MM.1S (cell line): Measurements from ENCODE around the gene B4GALT7.

ENCODE experiments used
- DNase-seq: peaks from one replicate; pipeline ENCODE4 v3.0.0-alpha.2; 2015
- H2AFZ ChIP-seq: fragments of 300-600 bp; sonication (generic); 2 replicates; pipeline ENCODE4 v1.6.0; 2016; ENCODE audit warnings: antibody characterized with exemption, low read length
- H3F3A ChIP-seq: fragments of 300-600 bp; sonication (generic); 2 replicates; pipeline ENCODE4 v1.6.1; 2016; ENCODE audit warnings: mild to moderate bottlenecking, antibody characterized with exemption, low read length, moderate library complexity, mixed read lengths; ENCODE audit not compliant: insufficient read depth
- H3K27ac ChIP-seq: fragments of 300-600 bp; sonication (generic); 2 replicates; pipeline ENCODE4 v1.5.1; 2016; ENCODE audit warnings: mild to moderate bottlenecking, low read length
- H3K27me3 ChIP-seq: fragments of 300-600 bp; sonication (generic); replicated peaks from 2 replicates; pipeline ENCODE4 v1.6.0; 2016; ENCODE audit warnings: low read length; ENCODE audit not compliant: insufficient read depth
- H3K36me3 ChIP-seq: fragments of 300-600 bp; sonication (generic); replicated peaks from 2 replicates; pipeline ENCODE4 v1.6.1; 2016; ENCODE audit warnings: mild to moderate bottlenecking, low read length, mixed read lengths; ENCODE audit not compliant: insufficient read depth
- H3K4me1 ChIP-seq: fragments of 300-600 bp; sonication (generic); 2 replicates; pipeline ENCODE4 v1.6.1; 2016; ENCODE audit warnings: low read length, mixed read lengths
- H3K4me2 ChIP-seq: fragments of 300-600 bp; sonication (generic); 2 replicates; pipeline ENCODE4 v1.6.0; 2016; ENCODE audit warnings: low read depth, low read length
- H3K4me3 ChIP-seq: fragments of 300-600 bp; sonication (generic); 2 replicates; pipeline ENCODE4 v1.5.1; 2016; ENCODE audit warnings: low read length, mixed read lengths
- H3K79me2 ChIP-seq: fragments of 300-600 bp; sonication (generic); 2 replicates; pipeline ENCODE4 v1.6.1; 2016; ENCODE audit warnings: mixed run types, low read length, mixed read lengths
- H3K9ac ChIP-seq: fragments of 300-600 bp; sonication (generic); 2 replicates; pipeline ENCODE4 v1.6.1; 2016; ENCODE audit warnings: low read length, mixed read lengths
- H3K9me2 ChIP-seq: fragments of 300-600 bp; sonication (generic); replicated peaks from 2 replicates; pipeline ENCODE4 v1.6.1; 2016; ENCODE audit warnings: mild to moderate bottlenecking, low read length, mixed read lengths; ENCODE audit not compliant: insufficient read depth
- H3K9me3 ChIP-seq: fragments of 300-600 bp; sonication (generic); replicated peaks from 2 replicates; pipeline ENCODE4 v1.6.1; 2016; ENCODE audit warnings: mild to moderate bottlenecking, low read length, mixed read lengths; ENCODE audit not compliant: insufficient read depth
- H4K20me1 ChIP-seq: fragments of 300-600 bp; sonication (generic); 2 replicates; pipeline ENCODE4 v1.6.1; 2016; ENCODE audit warnings: mild to moderate bottlenecking, low read length, moderate library complexity, mixed read lengths; ENCODE audit not compliant: insufficient read depth
- EZH2 ChIP-seq: fragments of 300-600 bp; sonication (generic); optimal IDR thresholded peaks from 2 replicates; pipeline ENCODE3; 2017; ENCODE audit warnings: low read depth, mild to moderate bottlenecking, antibody characterized with exemption, low read length, mixed read lengths
- EZH2phosphoT487 ChIP-seq: fragments of 300-600 bp; sonication (generic); IDR thresholded peaks from 2 replicates; pipeline ENCODE4 v1.6.1; 2018; ENCODE audit warnings: antibody characterized with exemption, low read length
- TF ChIP-seq, protein P1 (sequence below): fragments of 300-600 bp; sonication (generic); IDR thresholded peaks from 2 replicates; pipeline ENCODE4 v1.5.1; 2016; ENCODE audit warnings: antibody characterized with exemption, low read length, mixed read lengths

B4GALT7 gene, protein sequence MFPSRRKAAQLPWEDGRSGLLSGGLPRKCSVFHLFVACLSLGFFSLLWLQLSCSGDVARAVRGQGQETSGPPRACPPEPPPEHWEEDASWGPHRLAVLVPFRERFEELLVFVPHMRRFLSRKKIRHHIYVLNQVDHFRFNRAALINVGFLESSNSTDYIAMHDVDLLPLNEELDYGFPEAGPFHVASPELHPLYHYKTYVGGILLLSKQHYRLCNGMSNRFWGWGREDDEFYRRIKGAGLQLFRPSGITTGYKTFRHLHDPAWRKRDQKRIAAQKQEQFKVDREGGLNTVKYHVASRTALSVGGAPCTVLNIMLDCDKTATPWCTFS

DNA sequence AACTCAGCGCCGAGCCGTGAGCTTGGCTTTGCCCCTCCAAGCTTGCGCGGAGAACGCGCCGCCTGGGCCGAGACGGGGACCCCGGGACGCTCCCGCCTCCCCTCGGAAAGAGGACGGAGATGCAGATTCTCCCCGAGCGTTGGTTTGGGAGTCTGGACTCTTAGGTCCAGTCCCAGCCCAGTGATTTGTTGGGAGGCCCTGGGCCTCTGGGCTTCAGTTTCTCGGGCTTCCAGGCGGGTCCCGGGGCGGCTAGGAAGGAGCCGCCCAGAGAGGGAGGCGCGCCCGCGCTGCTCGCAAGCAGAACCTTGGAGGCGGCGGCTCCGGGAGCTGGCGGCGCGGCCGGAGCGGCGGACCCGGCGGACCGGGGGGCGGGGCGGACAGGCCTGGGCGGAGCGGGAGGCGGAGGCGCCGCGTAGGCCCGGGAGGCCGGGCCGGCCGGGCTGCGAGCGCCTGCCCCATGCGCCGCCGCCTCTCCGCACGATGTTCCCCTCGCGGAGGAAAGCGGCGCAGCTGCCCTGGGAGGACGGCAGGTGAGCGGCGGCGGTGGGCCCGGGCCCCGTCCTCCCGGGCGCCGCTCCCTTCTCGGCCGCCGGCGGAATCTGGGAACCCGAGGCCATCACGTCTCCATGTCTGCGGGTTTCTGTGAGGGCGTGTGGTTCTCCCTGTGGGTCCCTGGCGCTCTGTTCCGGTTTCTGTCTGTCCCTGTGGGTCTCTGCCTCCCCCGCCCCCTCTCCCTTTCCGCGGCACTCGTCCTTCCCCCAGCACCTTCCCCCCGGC lies at the start of gene B4GALT7:
B4GALT7 (plus strand) TSS at position 402 of the 777 bp plus-strand sequence; CDS start at position 481, 79 bp downstream.
- no peaks in the 10 kb centered on the region for H3K9me2 ChIP-seq
- peak within 1 kb of the TSS; percentile 98 for H3K4me2 ChIP-seq
- peak within 1 kb of the TSS; percentile 90 for H3K4me3 ChIP-seq
- TF ChIP-seq EZH2 (no peak), EZH2phosphoT487 (no peak)
- TF ChIP-seq, protein P1, sequence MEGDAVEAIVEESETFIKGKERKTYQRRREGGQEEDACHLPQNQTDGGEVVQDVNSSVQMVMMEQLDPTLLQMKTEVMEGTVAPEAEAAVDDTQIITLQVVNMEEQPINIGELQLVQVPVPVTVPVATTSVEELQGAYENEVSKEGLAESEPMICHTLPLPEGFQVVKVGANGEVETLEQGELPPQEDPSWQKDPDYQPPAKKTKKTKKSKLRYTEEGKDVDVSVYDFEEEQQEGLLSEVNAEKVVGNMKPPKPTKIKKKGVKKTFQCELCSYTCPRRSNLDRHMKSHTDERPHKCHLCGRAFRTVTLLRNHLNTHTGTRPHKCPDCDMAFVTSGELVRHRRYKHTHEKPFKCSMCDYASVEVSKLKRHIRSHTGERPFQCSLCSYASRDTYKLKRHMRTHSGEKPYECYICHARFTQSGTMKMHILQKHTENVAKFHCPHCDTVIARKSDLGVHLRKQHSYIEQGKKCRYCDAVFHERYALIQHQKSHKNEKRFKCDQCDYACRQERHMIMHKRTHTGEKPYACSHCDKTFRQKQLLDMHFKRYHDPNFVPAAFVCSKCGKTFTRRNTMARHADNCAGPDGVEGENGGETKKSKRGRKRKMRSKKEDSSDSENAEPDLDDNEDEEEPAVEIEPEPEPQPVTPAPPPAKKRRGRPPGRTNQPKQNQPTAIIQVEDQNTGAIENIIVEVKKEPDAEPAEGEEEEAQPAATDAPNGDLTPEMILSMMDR: no peak
- peaks cover 8% of the 10 kb centered on the region for H3K4me1 ChIP-seq
- H3K9me3 ChIP-seq: no peaks in the 10 kb centered on the region
- H3K9ac ChIP-seq: peak within 1 kb of the TSS; percentile 89
- H3F3A ChIP-seq: peaks cover 5% of the 10 kb centered on the region; the same call in 1 of the 2 replicates
- peak; percentile 88 for DNase-seq
- H3K27ac ChIP-seq: peak within 1 kb of the TSS; percentile 67; the same call in 1 of the 2 replicates
- H3K36me3 ChIP-seq: 0 out of 2 replicates have a peak, but pooled peaks cover 1% of the 10 kb centered on the region
- H4K20me1 ChIP-seq: no peaks in the 10 kb centered on the region
- H2AFZ ChIP-seq: peak within 1 kb of the TSS; percentile 100
- peaks cover 14% of the 10 kb centered on the region for H3K79me2 ChIP-seq
- no peaks in the 10 kb centered on the region for H3K27me3 ChIP-seq

DNA sequence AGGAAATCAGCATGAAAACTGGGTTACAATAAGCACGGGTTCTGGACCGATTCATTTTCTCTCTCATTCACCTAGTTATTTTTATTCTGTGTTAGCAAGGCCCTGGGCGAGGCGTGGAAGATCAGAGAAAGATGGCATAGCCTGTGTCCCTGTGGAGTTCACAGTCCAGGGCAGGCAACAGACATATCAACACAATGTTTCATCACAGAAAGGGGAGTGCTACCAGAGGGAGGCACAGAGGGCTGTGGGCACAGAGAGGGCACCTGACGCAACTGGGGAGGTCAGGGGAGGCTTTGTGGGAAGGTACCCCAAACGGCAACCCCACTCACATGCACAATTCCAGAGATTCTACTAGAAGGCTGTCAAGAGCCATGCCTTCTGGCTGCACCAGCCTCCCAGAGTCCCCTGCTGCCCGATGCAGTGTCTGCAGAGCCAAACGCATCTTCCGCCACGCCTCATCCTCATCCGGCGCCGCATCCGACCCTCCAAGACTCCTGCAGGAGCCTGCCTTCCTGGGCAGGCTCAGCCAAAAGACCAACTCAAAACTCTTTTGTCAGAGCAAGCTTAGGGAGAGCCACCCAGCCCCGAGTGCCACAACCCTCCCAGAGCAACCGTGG lies 47.0 kb upstream of the B4GALT7 start:
- Histone ChIP-seq H3K9me2 (no peaks in the 10 kb centered on the region), H3K79me2 (peaks cover 65% of the 10 kb centered on the region), H4K20me1 (peaks cover 8% of the 10 kb centered on the region; the same call in 1 of the 2 replicates), H3K9me3 (no peaks in the 10 kb centered on the region), H3K36me3 (no peaks in the 10 kb centered on the region), H3K9ac (peak overlapping the region; percentile 63; the same call in 1 of the 2 replicates), H3K4me1 (peaks cover 7% of the 10 kb centered on the region), H2AFZ (no peak overlapping the region), H3K4me2 (peak overlapping the region; percentile 95), H3K27me3 (no peaks in the 10 kb centered on the region), H3F3A (no peaks in the 10 kb centered on the region), H3K4me3 (peak overlapping the region; percentile 85), H3K27ac (no peak overlapping the region)
- TF ChIP-seq EZH2phosphoT487 (no peak), EZH2 (no peak)
- TF ChIP-seq, protein P1: no peak
- DNase-seq: no peak

DNA sequence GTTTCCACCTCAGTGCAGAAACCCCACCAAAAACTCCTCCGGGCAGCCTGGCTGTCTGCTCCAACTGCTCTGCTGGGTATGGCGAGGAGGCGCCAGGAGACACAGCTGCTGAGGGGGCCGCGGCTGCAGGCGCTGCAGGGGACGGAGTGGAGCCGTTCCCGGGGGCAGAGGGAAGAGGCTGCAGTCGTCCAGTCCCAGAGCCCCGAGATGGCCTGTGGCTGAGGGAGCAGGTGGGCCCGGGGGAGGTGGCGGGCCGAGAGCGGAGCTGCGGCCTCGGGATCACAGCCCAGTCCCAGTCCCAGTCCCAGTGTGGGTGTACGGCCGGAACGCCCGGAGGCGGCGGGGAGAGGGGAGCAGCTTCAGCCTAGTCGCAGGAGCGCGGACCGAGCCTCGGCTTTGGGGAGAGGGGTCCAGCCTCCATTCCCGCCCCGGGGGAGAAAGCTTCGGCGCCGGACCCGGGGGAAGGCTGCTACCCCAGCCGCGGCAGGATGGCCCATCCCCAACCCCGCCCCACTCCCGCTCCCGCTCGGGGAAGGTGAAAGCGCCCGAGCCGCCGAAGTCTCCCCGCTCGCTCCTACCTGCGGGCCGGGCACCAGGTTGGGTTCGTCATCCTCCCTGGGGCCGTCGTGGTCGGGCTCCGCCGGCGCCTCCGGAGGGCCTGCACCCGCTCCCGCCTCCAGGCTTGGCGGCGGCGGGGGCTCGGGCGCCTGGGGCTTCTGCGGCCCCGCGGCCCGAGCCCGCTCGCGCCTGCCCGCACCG lies 46.1 kb upstream of the B4GALT7 start:
- Histone ChIP-seq H3K9ac (peak overlapping the region; percentile 63), H3K36me3 (no peaks in the 10 kb centered on the region), H3K27me3 (no peaks in the 10 kb centered on the region), H3F3A (no peaks in the 10 kb centered on the region), H3K4me3 (peak overlapping the region; percentile 85), H3K4me2 (peak overlapping the region; percentile 95), H3K9me2 (no peaks in the 10 kb centered on the region), H4K20me1 (peaks cover 8% of the 10 kb centered on the region; the same call in 1 of the 2 replicates), H2AFZ (peak overlapping the region; percentile 66), H3K27ac (no peak overlapping the region), H3K4me1 (peaks cover 7% of the 10 kb centered on the region), H3K79me2 (peaks cover 56% of the 10 kb centered on the region), H3K9me3 (no peaks in the 10 kb centered on the region)
- TF ChIP-seq EZH2phosphoT487 (no peak), EZH2 (no peak)
- TF ChIP-seq, protein P1: no peak
- DNase-seq: peak; percentile 10
